ENCODE measurements around the gene CCL17. TPM values are rescaled to one million over a fixed set of nuclear protein-coding genes. Genes with fewer than 3 reads are reported as not detected.

CCL17 gene
- total RNA-seq, 2 donors from 2014 or later = not detected

GRCh38 chr16:57379579-57379978 lies 25.0 kb upstream of the CCL17 start:
- Histone ChIP-seq H3K9me3 (no peaks in the 10 kb centered on the region), H3K27me3 (replicated peaks; ENCODE audit: insufficient read depth) (no peaks in the 10 kb centered on the region), H3K36me3 (no peaks in the 10 kb centered on the region), H3K27ac (no peak overlapping the region), H3K4me3 (no peak overlapping the region), H3K4me1 (replicated peaks) (peaks cover 3% of the 10 kb centered on the region)
- no peak for DNase-seq (ENCODE audit: low spot score)
- intact Hi-C loops (cut with DNase I) = loop anchor here (5.0 kb wide), 1 partner anchor 38 kb away; no protein-coding TSS in a partner anchor
- whole genome bisulfite sequencing = 56% methylated on average over 10 of the region's 10 CpGs
- TF ChIP-seq POLR2A (IDR thresholded peaks at IDR 0.05) (no peak), POLR2AphosphoS5 (IDR thresholded peaks at IDR 0.05) (no peak), CTCF (IDR thresholded peaks at IDR 0.05) (no peak)

GRCh38 chr16:57380671-57381462 lies 23.7 kb upstream of the CCL17 start:
- 56% methylated on average over 8 of the region's 8 CpGs for whole genome bisulfite sequencing
- Histone ChIP-seq H3K4me1 (replicated peaks) (peaks cover 3% of the 10 kb centered on the region), H3K4me3 (no peak overlapping the region), H3K27ac (peak overlapping the region; percentile 14 to 23), H3K36me3 (no peaks in the 10 kb centered on the region), H3K27me3 (replicated peaks; ENCODE audit: insufficient read depth) (no peaks in the 10 kb centered on the region), H3K9me3 (no peaks in the 10 kb centered on the region)
- intact Hi-C loops (cut with DNase I) = no loop called here
- no peak for DNase-seq (ENCODE audit: low spot score)
- TF ChIP-seq CTCF (IDR thresholded peaks at IDR 0.05) (no peak), POLR2AphosphoS5 (IDR thresholded peaks at IDR 0.05) (no peak), POLR2A (IDR thresholded peaks at IDR 0.05) (no peak)

- H3K27me3 ChIP-seq (replicated peaks; ENCODE audit: insufficient read depth) = no peaks in the 10 kb centered on the region
- no peaks in the 10 kb centered on the region for H3K9me3 ChIP-seq
- intact Hi-C loops (cut with DNase I) = no loop called here
- TF ChIP-seq CTCF (IDR thresholded peaks at IDR 0.05) (no peak), POLR2A (IDR thresholded peaks at IDR 0.05) (no peak), POLR2AphosphoS5 (IDR thresholded peaks at IDR 0.05) (no peak)
- 86% methylated on average over 35 of the region's 35 CpGs for WGBS
- H3K4me3 ChIP-seq = no peak overlapping the region
- H3K27ac ChIP-seq = peak overlapping the region in 1 of 2 donors; percentile 23
- H3K4me1 ChIP-seq (replicated peaks) = peaks cover 3% of the 10 kb centered on the region
- DNase-seq (ENCODE audit: low spot score) = no peak
- no peaks in the 10 kb centered on the region for H3K36me3 ChIP-seq
Observed at GRCh38 chr16:57381791-57382534, 22.6 kb upstream of the CCL17 start.

- Histone ChIP-seq H3K36me3 (no peaks in the 10 kb centered on the region), H3K4me1 (replicated peaks) (no peaks in the 10 kb centered on the region), H3K4me3 (no peak overlapping the region), H3K27me3 (replicated peaks; ENCODE audit: insufficient read depth) (no peaks in the 10 kb centered on the region), H3K27ac (no peak overlapping the region), H3K9me3 (no peaks in the 10 kb centered on the region)
- intact Hi-C loops (cut with DNase I) = no loop called here
- WGBS = 87% methylated on average over 16 of the region's 16 CpGs
- no peak for TF ChIP-seq POLR2AphosphoS5 (IDR thresholded peaks at IDR 0.05)
- no peak for DNase-seq (ENCODE audit: low spot score)
Observed at GRCh38 chr16:57382535-57383275, 21.9 kb upstream of the CCL17 start.

All from prostate gland (tissue), 2 donors.